OCI-LY7 (cell line): ENCODE results near the gene FAM217B. TPM values are rescaled to one million over a fixed set of nuclear protein-coding genes. Genes with fewer than 3 reads are reported as not detected.

Source experiments
- BruUV-seq: library from RNA; stranded (reverse); fragments of 400-500 nt; replicated peaks from 2 replicates; lab custom pipeline; 2021; lab: Mats Ljungman, UMichigan
- CTCF ChIA-PET: fragments of 300-600 bp; sonication (Branson Sonifier 250); formaldehyde crosslinking; loops from one replicate; lab custom pipeline; 2022; ENCODE audit warnings: antibody characterized with exemption; ENCODE audit not compliant: unreplicated experiment; lab: Charles Lee
- POLR2A ChIA-PET: fragments of 300-600 bp; sonication (Branson Sonifier 250); formaldehyde crosslinking; loops from one replicate; lab custom pipeline; 2022; ENCODE audit warnings: antibody characterized with exemption; lab: Charles Lee
- DNase-seq: peaks from one replicate; pipeline ENCODE4 v3.0.0-alpha.2; 2015; ENCODE audit warnings: low spot score
- H2AFZ ChIP-seq: fragments of 200-600 bp; sonication (generic), shearing (Covaris generic); 2 replicates; pipeline ENCODE4 v1.6.1; 2014; ENCODE audit warnings: mild to moderate bottlenecking, antibody characterized with exemption, low read length, moderate library complexity
- H3K27ac ChIP-seq: fragments of 200-600 bp; sonication (generic); 2 replicates; pipeline ENCODE4 v1.5.1; 2014; ENCODE audit warnings: mixed run types, low read depth, mild to moderate bottlenecking, moderate library complexity, low read length, inconsistent platforms; ENCODE audit not compliant: poor library complexity, severe bottlenecking
- H3K36me3 ChIP-seq: fragments of 200-600 bp; sonication (generic); 2 replicates; pipeline ENCODE4 v1.6.1; 2014; ENCODE audit warnings: mild to moderate bottlenecking, antibody characterized with exemption, low read length, moderate library complexity, mixed read lengths; ENCODE audit not compliant: insufficient read depth
- H3K4me1 ChIP-seq: fragments of 200-600 bp; sonication (generic); 2 replicates; pipeline ENCODE4 v1.5.1; 2014; ENCODE audit warnings: mild to moderate bottlenecking, low read length; ENCODE audit not compliant: insufficient read depth, poor library complexity, severe bottlenecking
- H3K4me2 ChIP-seq: fragments of 200-600 bp; sonication (generic); 2 replicates; pipeline ENCODE4 v1.6.1; 2014; ENCODE audit warnings: mild to moderate bottlenecking, low read length
- H3K4me3 ChIP-seq: fragments of 200-600 bp; sonication (generic); 2 replicates; pipeline ENCODE4 v1.5.1; 2014; ENCODE audit warnings: mild to moderate bottlenecking, low read depth, low read length; ENCODE audit not compliant: poor library complexity, severe bottlenecking
- H3K79me2 ChIP-seq: fragments of 200-600 bp; sonication (generic); 2 replicates; pipeline ENCODE4 v1.6.1; 2016; ENCODE audit warnings: low read depth, mild to moderate bottlenecking, low read length, moderate library complexity, mixed read lengths; ENCODE audit not compliant: insufficient read depth
- H3K9me2 ChIP-seq: fragments of 200-600 bp; sonication (generic); 2 replicates; pipeline ENCODE4 v1.6.1; 2016; ENCODE audit warnings: mild to moderate bottlenecking, low read length, mixed read lengths; ENCODE audit not compliant: insufficient read depth
- H3K9me3 ChIP-seq: fragments of 200-600 bp; sonication (generic); 2 replicates; pipeline ENCODE4 v1.6.1; 2014; ENCODE audit warnings: mild to moderate bottlenecking, mixed run types, low read length, mixed read lengths
- H4K20me1 ChIP-seq: fragments of 200-600 bp; sonication (generic); 2 replicates; pipeline ENCODE4 v1.6.1; 2014; ENCODE audit warnings: mild to moderate bottlenecking, antibody characterized with exemption, low read length, moderate library complexity, mixed read lengths; ENCODE audit not compliant: insufficient read depth
- CTCF ChIP-seq: fragments of 200-600 bp; sonication (generic); conservative IDR thresholded peaks from 2 replicates; pipeline ENCODE4 v1.5.1; 2014; ENCODE audit warnings: mild to moderate bottlenecking, antibody characterized with exemption, low read length, moderate library complexity, mixed read lengths
- EZH2phosphoT487 ChIP-seq: fragments of 200-600 bp; sonication (generic); IDR thresholded peaks from 2 replicates; pipeline ENCODE4 v1.6.1; 2018; ENCODE audit warnings: low read depth, borderline replicate concordance, mild to moderate bottlenecking, mixed run types, antibody characterized with exemption, low read length, moderate library complexity, mixed read lengths
- intact Hi-C: fragments of 100-400 bp; cut with micrococcal nuclease; formaldehyde crosslinking; loops from one replicate; pipeline ENCODE4 v1.10.0; 2022; ENCODE audit not compliant: unreplicated experiment
- total RNA-seq, 2 experiments: library from RNA; depleted of rRNA in 1 of 2; stranded (reverse); fragments of >200 nt in 1 of 2; shearing (Covaris generic) in 1 of 2; gene quantifications; 2 replicates each; pipeline ENCODE4 v1.2.3, GENCODE V29; 2014 to 2022

Gene FAM217B
- total RNA-seq, 2 experiments from 2014 or later, result 18.0 to 28.3 TPM

- Histone ChIP-seq H3K9me3 (no peaks in the 10 kb centered on the region), H3K9me2 (no peaks in the 10 kb centered on the region), H3K36me3 (peaks cover 15% of the 10 kb centered on the region; the same call in 1 of the 2 replicates), H3K79me2 (peaks cover 13% of the 10 kb centered on the region), H3K27ac (no peak overlapping the region), H2AFZ (no peak overlapping the region), H3K4me3 (peak overlapping the region; percentile 20), H4K20me1 (no peaks in the 10 kb centered on the region; the same call in 1 of the 2 replicates), H3K4me2 (peak overlapping the region; percentile 99), H3K4me1 (peaks cover 25% of the 10 kb centered on the region)
- ChIA-PET CTCF (no interaction called here), POLR2A (interaction anchor here (0.6 to 0.9 kb wide), 2 partner anchors 33 to 296 kb away, joined by 3 read pairs; no protein-coding TSS in a partner anchor)
- intact Hi-C loops, result no loop called here
- TF ChIP-seq EZH2phosphoT487, result no peak
- TF ChIP-seq CTCF, result no peak
- DNase-seq, result no peak
- no TSS peak for BruUV-seq
These were observed 1.5 kb upstream of the FAM217B start for GRCh38 chr20:59938696-59939051.

- Histone ChIP-seq H2AFZ (peak overlapping the region; percentile 97; the same call in 1 of the 2 replicates), H3K27ac (no peak overlapping the region), H4K20me1 (no peaks in the 10 kb centered on the region; the same call in 1 of the 2 replicates), H3K9me3 (no peaks in the 10 kb centered on the region), H3K4me2 (peak overlapping the region; percentile 99), H3K4me1 (peaks cover 25% of the 10 kb centered on the region), H3K4me3 (peak overlapping the region; percentile 92), H3K79me2 (peaks cover 13% of the 10 kb centered on the region), H3K36me3 (peaks cover 21% of the 10 kb centered on the region; the same call in 1 of the 2 replicates), H3K9me2 (no peaks in the 10 kb centered on the region)
- intact Hi-C loops, result no loop called here
- TF ChIP-seq EZH2phosphoT487 (no peak), CTCF (no peak)
- DNase-seq, result no peak
- POLR2A ChIA-PET, result interaction anchor here (0.6 to 1.7 kb wide), 5 partner anchors 10 to 296 kb away, joined by 3 to 9 read pairs (median 5); no protein-coding TSS in a partner anchor
- no TSS peak for BruUV-seq
- CTCF ChIA-PET, result no interaction called here
These were observed 924 bp upstream of the FAM217B start for GRCh38 chr20:59939052-59939878.

DNA sequence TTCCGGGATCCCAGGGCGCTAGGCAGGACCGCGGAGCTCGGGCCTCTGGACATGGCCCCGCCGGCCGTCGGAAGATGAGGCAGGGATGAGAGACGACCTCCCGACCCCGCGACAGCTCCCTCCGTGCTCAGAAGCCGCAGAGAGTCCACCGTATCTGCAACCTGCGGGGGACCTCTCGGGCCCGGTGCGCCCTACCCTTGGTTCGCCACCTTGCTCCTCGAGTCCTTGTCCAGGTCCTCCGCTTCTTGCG is 385 bp upstream of the FAM217B start:
- Histone ChIP-seq H3K36me3 (peaks cover 27% of the 10 kb centered on the region), H2AFZ (peak overlapping the region; percentile 97), H3K4me1 (peaks cover 25% of the 10 kb centered on the region), H3K4me3 (peak overlapping the region; percentile 92), H3K79me2 (peaks cover 13% of the 10 kb centered on the region), H3K4me2 (peak overlapping the region; percentile 99), H3K9me3 (no peaks in the 10 kb centered on the region), H3K9me2 (no peaks in the 10 kb centered on the region), H4K20me1 (no peaks in the 10 kb centered on the region; the same call in 1 of the 2 replicates), H3K27ac (peak overlapping the region; percentile 82)
- DNase-seq, result no peak
- no peak for TF ChIP-seq EZH2phosphoT487
- POLR2A ChIA-PET, result interaction anchor here (1.4 to 1.7 kb wide), 3 partner anchors 10 to 16 kb away, joined by 5 to 9 read pairs (median 8); no protein-coding TSS in a partner anchor
- CTCF ChIA-PET, result interaction anchor here (1.2 kb wide), 1 partner anchor 16 kb away, joined by 3 read pairs; no protein-coding TSS in a partner anchor
- intact Hi-C loops, result loop anchor here (10.0 kb wide), 1 partner anchor 465 kb away; no protein-coding TSS in a partner anchor
- BruUV-seq, result no TSS peak
